Measurements from ENCODE around the gene TNNC2. TPM values are rescaled to one million over a fixed set of nuclear protein-coding genes. Genes with fewer than 3 reads are reported as not detected.

The TNNC2 gene
- total and polyA plus RNA-seq, 9 of the 15 experiments (the other 6 are each of a cell fraction or from before 2014, with no cell fraction given) = not detected

DNA sequence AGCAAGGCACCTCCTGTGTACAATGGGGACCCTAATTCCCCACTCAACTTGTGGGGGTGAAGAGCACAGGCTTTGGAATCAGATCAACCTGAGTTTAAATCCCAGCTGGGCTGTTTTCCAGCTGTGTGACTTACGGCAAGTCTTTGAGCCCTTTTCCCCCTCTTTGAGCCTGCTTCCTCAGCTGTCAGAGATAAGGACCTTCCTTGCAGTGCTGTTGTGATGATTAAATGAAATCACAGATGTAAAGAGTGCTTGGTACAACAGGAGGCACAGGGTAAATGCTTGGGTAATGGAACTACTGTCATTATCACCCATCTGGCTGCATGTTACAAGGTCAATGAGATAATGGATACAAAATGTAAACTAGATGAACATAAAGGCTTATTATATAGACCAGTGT lies 9.7 kb upstream of the TNNC2 start (continued):
- TF ChIP-seq NCOR1 (IDR thresholded peaks at IDR 0.05) (peak; percentile 71), ZNF436 (CRISPR knock-in tag; IDR thresholded peaks at IDR 0.05) (no peak), RBM15 (IDR thresholded peaks at IDR 0.05; ENCODE audit: insufficient read depth, low read length) (no peak), JUNB (CRISPR knock-in tag; conservative IDR thresholded peaks at IDR 0.05) (no peak), SIN3A (IDR thresholded peaks at IDR 0.05; ENCODE audit: borderline replicate concordance in 2 of 2, control insufficient read depth in 1 of 2, low read depth in 2 of 2, low read length in 2 of 2) (no peak), ID3 (CRISPR knock-in tag; IDR thresholded peaks at IDR 0.05) (no peak), ID3 (tag; IDR thresholded peaks at IDR 0.05) (no peak), PTTG1 (tag; IDR thresholded peaks at IDR 0.05; ENCODE audit: low read depth) (no peak), ZBTB9 (CRISPR knock-in tag; IDR thresholded peaks at IDR 0.05) (no peak), TAL1 (IDR thresholded peaks at IDR 0.05) (peak; percentile 74), ZBTB1 (CRISPR knock-in tag; IDR thresholded peaks at IDR 0.05; ENCODE audit: borderline replicate concordance, low read depth) (no peak), CTBP1 (IDR thresholded peaks at IDR 0.05; ENCODE audit: borderline replicate concordance) (peak; percentile 36; the same call in 1 of the 2 replicates), POLR3A (IDR thresholded peaks at IDR 0.05; ENCODE audit: borderline replicate concordance, extremely low read depth, insufficient read depth, insufficient read length) (no peak), ZSCAN32 (CRISPR knock-in tag; IDR thresholded peaks at IDR 0.05) (no peak), ZNF318 (IDR thresholded peaks at IDR 0.05; ENCODE audit: borderline replicate concordance in 1 of 2, low read depth in 1 of 2) (no peak), RCOR1 (IDR thresholded peaks at IDR 0.05; ENCODE audit: borderline replicate concordance in 1 of 2, low read depth in 2 of 2, low read length in 2 of 2) (peak; percentile 68 to 96; a peak in 3 of 4 replicates), ZC3H4 (CRISPR knock-in tag; IDR thresholded peaks at IDR 0.05; ENCODE audit: borderline replicate concordance) (no peak)
- TF ChIP-seq, protein P1, sequence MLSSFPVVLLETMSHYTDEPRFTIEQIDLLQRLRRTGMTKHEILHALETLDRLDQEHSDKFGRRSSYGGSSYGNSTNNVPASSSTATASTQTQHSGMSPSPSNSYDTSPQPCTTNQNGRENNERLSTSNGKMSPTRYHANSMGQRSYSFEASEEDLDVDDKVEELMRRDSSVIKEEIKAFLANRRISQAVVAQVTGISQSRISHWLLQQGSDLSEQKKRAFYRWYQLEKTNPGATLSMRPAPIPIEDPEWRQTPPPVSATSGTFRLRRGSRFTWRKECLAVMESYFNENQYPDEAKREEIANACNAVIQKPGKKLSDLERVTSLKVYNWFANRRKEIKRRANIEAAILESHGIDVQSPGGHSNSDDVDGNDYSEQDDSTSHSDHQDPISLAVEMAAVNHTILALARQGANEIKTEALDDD (IDR thresholded peaks at IDR 0.05) = peak; percentile 56

Measured in K562 (cell line).